Progenitor cell of endocrine pancreas (in vitro differentiated cells): ENCODE results near the gene WSB2. TPM values are rescaled to one million over a fixed set of nuclear protein-coding genes. Genes with fewer than 3 reads are reported as not detected.

Experiments used
- DNase-seq: peaks from one replicate; pipeline ENCODE4 v3.0.0; 2021; ENCODE audit warnings: low spot score; ENCODE audit not compliant: unreplicated experiment
- H3K27ac Mint-ChIP-seq: 2 replicates; pipeline ENCODE4 v1.8.0; 2021; ENCODE audit warnings: mild to moderate bottlenecking, moderate library complexity, mixed read lengths
- H3K27me3 Mint-ChIP-seq: 2 replicates; pipeline ENCODE4 v1.8.0; 2021; ENCODE audit warnings: mixed read lengths
- H3K36me3 Mint-ChIP-seq: 2 replicates; pipeline ENCODE4 v1.8.0; 2022; ENCODE audit warnings: mixed read lengths; ENCODE audit not compliant: insufficient read depth
- H3K4me1 Mint-ChIP-seq: 2 replicates; pipeline ENCODE4 v1.8.0; 2021; ENCODE audit warnings: low read depth, mixed read lengths
- H3K4me3 Mint-ChIP-seq: 2 replicates; pipeline ENCODE4 v1.8.0; 2021; ENCODE audit warnings: low read depth, mild to moderate bottlenecking, moderate library complexity, mixed read lengths
- H3K9me3 Mint-ChIP-seq: 2 replicates; pipeline ENCODE4 v1.8.0; 2021; ENCODE audit warnings: low read depth, mixed read lengths
- total RNA-seq: library from RNA; stranded (reverse); gene quantifications from 2 replicates; pipeline ENCODE4 v1.2.1, GENCODE V29; 2021
- TF ChIP-seq, protein P1 (sequence below): fragments of 200-600 bp; sonication (generic); IDR thresholded peaks from one replicate; pipeline ENCODE4 v1.5.0; 2021; ENCODE audit warnings: antibody characterized with exemption, mild to moderate bottlenecking; ENCODE audit not compliant: unreplicated experiment

WSB2 gene
- total RNA-seq, 1 donor from 2014 or later: 46.9 TPM

DNA sequence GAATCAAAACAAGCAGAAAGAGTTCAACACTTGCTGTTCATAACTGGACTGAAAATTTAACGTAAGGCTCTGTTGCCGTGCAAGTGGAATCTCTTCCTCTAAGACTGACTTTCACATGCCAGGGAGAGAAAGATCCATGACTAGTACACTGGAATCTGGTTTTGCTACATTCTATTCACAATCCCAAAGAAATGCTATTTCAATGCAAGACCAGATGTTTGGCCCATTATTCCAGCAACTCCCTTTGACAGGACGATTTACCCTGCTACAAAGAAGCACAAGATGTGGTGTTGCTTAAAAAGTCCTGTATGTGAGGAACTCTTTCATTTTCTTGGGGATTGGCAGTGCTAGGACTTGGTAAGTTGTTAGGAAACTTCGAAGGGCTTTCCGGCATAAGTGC lies 27.1 kb downstream of the WSB2 start:
- no peaks in the 10 kb centered on the region for H3K9me3 Mint-ChIP-seq
- H3K36me3 Mint-ChIP-seq: peaks cover 31% of the 10 kb centered on the region
- no peaks in the 10 kb centered on the region for H3K27me3 Mint-ChIP-seq

DNA sequence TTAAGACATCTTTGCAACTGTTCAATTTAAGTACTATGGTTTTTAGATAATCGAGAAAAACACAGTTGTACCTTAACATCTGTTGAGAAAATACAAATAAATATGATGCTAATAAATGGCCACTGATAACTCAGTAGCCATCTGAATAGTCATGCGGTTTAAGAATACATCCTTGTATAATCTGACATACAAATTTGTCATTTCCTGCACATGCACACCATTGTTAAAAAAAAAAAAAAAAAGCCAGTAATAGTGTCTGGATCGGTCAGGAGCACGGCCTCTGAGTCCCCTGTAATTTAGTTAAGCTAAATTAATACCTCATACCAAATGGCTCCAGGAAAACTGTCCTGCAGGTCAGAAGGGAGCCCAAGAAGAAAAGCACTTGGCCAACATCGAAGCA lies 27.7 kb downstream of the WSB2 start:
- Mint-ChIP-seq H3K9me3 (no peaks in the 10 kb centered on the region), H3K27ac (peak overlapping the region; percentile 59), H3K36me3 (peaks cover 34% of the 10 kb centered on the region), H3K27me3 (no peaks in the 10 kb centered on the region), H3K4me3 (no peak overlapping the region), H3K4me1 (peaks cover 4% of the 10 kb centered on the region)
- TF ChIP-seq, protein P1, sequence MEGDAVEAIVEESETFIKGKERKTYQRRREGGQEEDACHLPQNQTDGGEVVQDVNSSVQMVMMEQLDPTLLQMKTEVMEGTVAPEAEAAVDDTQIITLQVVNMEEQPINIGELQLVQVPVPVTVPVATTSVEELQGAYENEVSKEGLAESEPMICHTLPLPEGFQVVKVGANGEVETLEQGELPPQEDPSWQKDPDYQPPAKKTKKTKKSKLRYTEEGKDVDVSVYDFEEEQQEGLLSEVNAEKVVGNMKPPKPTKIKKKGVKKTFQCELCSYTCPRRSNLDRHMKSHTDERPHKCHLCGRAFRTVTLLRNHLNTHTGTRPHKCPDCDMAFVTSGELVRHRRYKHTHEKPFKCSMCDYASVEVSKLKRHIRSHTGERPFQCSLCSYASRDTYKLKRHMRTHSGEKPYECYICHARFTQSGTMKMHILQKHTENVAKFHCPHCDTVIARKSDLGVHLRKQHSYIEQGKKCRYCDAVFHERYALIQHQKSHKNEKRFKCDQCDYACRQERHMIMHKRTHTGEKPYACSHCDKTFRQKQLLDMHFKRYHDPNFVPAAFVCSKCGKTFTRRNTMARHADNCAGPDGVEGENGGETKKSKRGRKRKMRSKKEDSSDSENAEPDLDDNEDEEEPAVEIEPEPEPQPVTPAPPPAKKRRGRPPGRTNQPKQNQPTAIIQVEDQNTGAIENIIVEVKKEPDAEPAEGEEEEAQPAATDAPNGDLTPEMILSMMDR: no peak
- no peak for DNase-seq

More for the DNA sequence above, 27.1 kb downstream of the WSB2 start:
- TF ChIP-seq, protein P1: no peak
- DNase-seq: no peak
- Mint-ChIP-seq H3K27ac (peak overlapping the region; percentile 59), H3K4me3 (no peak overlapping the region), H3K4me1 (peaks cover 6% of the 10 kb centered on the region)

DNA sequence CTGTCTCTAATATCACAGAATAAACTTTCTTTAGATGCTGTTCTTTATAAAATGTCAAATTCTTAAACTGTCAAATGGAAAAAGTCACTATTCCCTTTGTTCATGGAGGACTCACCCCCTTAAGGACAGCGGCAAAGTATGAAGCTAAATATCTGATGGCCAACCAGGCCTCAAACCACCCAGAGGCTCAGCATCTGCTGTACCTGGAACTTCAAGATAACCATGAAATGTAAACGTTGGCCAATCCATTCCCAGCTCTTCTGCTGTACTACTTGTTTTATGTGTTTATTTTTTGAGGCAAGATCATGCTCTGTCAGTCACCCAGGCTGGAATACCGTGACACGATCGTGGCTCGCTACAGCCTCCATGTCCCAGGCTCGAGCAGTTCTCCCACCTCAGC lies 28.8 kb downstream of the WSB2 start:
- Mint-ChIP-seq H3K4me3 (no peak overlapping the region), H3K27ac (no peak overlapping the region), H3K4me1 (no peaks in the 10 kb centered on the region), H3K27me3 (no peaks in the 10 kb centered on the region), H3K36me3 (peaks cover 31% of the 10 kb centered on the region), H3K9me3 (no peaks in the 10 kb centered on the region)
- TF ChIP-seq, protein P1: no peak
- DNase-seq: no peak

DNA sequence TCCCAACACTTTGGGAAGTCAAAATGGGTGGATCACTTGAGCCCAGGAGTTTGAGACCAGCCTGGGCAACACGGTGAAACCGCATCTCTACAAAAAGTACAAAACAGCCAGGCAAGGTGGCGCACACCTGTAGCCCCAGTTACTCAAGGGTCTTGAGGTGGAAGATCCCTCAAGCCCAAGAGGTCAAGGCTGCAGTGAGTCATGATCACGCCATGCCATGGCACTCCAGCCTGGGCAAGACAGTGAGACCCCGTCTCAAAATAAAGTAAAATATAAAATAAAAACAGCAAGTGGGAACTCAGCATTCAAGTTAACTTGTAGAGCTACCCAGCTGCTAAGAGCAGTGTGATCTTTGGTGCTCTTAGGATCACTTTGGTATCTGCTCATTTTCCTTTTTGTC lies 31.8 kb downstream of the WSB2 start:
- Mint-ChIP-seq H3K27ac (no peak overlapping the region), H3K27me3 (no peaks in the 10 kb centered on the region), H3K9me3 (no peaks in the 10 kb centered on the region), H3K4me3 (no peak overlapping the region), H3K36me3 (peaks cover 23% of the 10 kb centered on the region), H3K4me1 (no peaks in the 10 kb centered on the region)
- no peak for DNase-seq
- TF ChIP-seq, protein P1: no peak

DNA sequence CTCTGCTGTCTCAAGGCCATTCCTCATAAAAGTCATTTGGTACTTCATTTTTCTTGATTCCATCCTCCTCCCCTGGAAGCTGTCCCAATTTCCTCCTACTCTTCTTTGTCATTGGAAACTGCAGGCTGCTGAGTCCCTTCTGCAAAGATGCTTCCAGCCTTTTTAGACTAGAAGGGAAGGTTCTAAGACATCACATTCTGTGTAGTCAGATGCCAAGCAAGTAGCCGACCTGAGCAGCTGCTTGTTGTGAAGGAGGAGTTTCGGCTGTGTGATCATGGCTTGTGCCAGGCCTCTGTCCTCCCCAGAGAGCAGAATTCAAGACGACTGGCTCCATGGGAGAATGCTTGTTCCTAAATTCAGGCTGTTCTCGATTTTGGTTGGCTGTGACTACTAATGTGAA lies 35.8 kb downstream of the WSB2 start:
- Mint-ChIP-seq H3K4me1 (no peaks in the 10 kb centered on the region), H3K9me3 (no peaks in the 10 kb centered on the region), H3K27me3 (no peaks in the 10 kb centered on the region), H3K36me3 (peaks cover 22% of the 10 kb centered on the region), H3K27ac (no peak overlapping the region), H3K4me3 (no peak overlapping the region)
- no peak for DNase-seq
- TF ChIP-seq, protein P1: no peak
